ENCODE data around the gene MIX23.

GRCh38 chr3:122365073-122365472 lies 18.0 kb downstream of the MIX23 start:
- no peak for TF ChIP-seq CTCF (IDR thresholded peaks at IDR 0.05)
- TF ChIP-seq POLR2A (IDR thresholded peaks at IDR 0.05), result no peak
